Central memory CD8-positive, alpha-beta T cell (primary cell): ENCODE measurements around the gene ZNF502.

ENCODE experiments used
- ATAC-seq: fragments of 150-1000 bp; cut with Tn5 transposase; replicated peaks from 2 replicates; pipeline ENCODE4 v1.10.0; 2022; ENCODE audit warnings: mild to moderate bottlenecking, moderate FRiP score, moderate number of reproducible peaks; ENCODE audit not compliant: poor library complexity, severe bottlenecking; ENCODE audit errors: extremely low read depth
- DNase-seq, 2 donors: peaks; one replicate each; pipeline ENCODE4 v3.0.0; 2021; ENCODE audit warnings: low spot score in 2 of 2
- H3K27ac Mint-ChIP-seq: one replicate; pipeline ENCODE4 v1.8.0; 2022; ENCODE audit warnings: low read depth, mild to moderate bottlenecking, moderate library complexity, mixed read lengths
- H3K27me3 Mint-ChIP-seq: one replicate; pipeline ENCODE4 v1.8.0; 2022; ENCODE audit warnings: mixed read lengths
- H3K36me3 Mint-ChIP-seq: one replicate; pipeline ENCODE4 v1.8.0; 2022; ENCODE audit warnings: mild to moderate bottlenecking, moderate library complexity, mixed read lengths; ENCODE audit not compliant: insufficient read depth
- H3K4me1 Mint-ChIP-seq: one replicate; pipeline ENCODE4 v1.8.0; 2022; ENCODE audit warnings: mixed read lengths
- H3K4me3 Mint-ChIP-seq: one replicate; pipeline ENCODE4 v1.8.0; 2022; ENCODE audit warnings: mild to moderate bottlenecking, moderate library complexity, mixed read lengths
- H3K9me3 Mint-ChIP-seq: one replicate; pipeline ENCODE4 v1.8.0; 2022; ENCODE audit warnings: mixed read lengths

Gene ZNF502

DNA sequence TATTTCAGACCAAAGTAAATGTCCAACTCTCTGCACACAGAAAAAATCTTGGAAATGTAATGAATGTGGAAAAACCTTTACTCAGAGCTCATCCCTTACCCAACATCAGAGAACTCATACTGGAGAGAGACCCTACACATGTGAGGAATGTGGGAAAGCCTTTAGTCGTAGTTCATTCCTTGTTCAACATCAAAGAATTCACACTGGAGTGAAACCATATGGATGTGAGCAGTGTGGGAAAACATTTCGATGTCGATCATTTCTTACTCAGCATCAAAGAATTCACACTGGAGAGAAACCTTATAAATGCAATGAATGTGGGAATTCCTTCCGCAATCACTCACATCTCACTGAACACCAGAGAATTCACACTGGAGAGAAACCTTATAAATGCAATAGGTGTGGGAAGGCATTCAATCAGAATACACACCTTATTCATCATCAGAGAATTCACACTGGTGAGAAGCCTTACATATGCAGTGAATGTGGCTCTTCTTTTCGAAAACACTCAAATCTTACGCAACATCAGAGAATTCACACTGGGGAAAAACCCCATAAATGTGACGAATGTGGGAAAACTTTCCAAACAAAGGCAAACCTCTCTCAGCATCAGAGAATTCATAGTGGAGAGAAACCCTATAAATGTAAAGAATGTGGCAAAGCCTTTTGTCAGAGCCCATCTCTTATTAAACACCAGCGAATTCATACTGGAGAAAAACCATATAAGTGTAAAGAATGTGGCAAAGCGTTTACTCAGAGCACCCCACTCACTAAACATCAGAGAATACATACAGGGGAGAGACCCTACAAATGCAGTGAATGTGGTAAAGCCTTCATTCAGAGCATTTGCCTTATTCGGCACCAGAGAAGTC lies 9.0 kb downstream of the ZNF502 start:
- Mint-ChIP-seq H3K36me3 (peaks cover 7% of the 10 kb centered on the region), H3K9me3 (peaks cover 45% of the 10 kb centered on the region), H3K27me3 (no peaks in the 10 kb centered on the region), H3K4me3 (no peak overlapping the region), H3K4me1 (no peaks in the 10 kb centered on the region), H3K27ac (no peak overlapping the region)
- ATAC-seq (no peak), DNase-seq (no peak)

DNA sequence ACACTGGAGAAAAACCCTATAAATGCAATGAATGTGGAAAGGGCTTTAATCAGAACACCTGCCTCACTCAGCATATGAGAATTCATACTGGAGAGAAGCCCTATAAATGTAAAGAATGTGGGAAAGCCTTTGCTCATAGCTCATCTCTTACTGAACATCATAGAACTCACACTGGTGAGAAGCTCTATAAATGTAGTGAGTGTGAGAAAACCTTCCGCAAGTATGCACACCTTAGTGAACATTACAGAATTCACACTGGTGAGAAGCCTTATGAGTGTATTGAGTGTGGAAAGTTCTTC lies 9.6 kb downstream of the ZNF502 start:
- DNase-seq (no peak), ATAC-seq (no peak)
- Mint-ChIP-seq H3K27me3 (no peaks in the 10 kb centered on the region), H3K4me1 (no peaks in the 10 kb centered on the region), H3K27ac (no peak overlapping the region), H3K9me3 (peaks cover 45% of the 10 kb centered on the region), H3K36me3 (peaks cover 7% of the 10 kb centered on the region), H3K4me3 (no peak overlapping the region)

DNA sequence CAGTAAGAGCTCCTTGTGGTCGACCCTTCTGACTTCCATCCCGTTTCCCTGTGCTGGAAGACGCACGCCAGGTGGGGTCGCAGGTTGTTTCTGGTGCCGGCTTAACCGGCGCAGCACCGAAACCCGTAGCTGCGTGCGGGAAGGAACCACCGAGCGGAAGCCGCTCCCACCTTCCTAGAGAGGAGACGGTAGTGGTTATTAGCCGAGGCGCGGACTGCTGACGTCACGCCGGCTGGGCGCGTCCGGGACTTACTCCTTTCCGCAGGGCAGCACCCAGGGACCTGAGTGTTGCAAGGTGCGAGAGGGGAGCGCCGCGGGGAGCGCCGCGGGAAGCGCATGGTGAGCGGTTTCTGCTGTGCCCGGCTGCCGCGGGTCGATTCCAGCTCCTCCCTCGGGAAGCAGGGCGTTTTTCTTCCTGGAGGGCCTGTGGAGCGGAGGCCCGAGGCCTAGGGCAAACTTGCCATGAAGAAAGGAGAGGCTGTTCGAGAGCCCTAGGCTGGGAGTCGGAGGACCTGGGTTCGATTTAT lies 17.0 kb downstream of the ZNF502 start, which contains the start of gene ZNF501:
Gene ZNF501, plus strand, starts transcription at position 252 of the 527 bp plus-strand sequence. CDS start 4,787 bp downstream, outside the sequence.
- peaks cover 25% of the 10 kb centered on the region for H3K9me3 Mint-ChIP-seq
- no peaks in the 10 kb centered on the region for H3K27me3 Mint-ChIP-seq
- H3K4me3 Mint-ChIP-seq = peak within 1 kb of the TSS; percentile 98
- peaks cover 9% of the 10 kb centered on the region for H3K36me3 Mint-ChIP-seq
- peak within 1 kb of the TSS; percentile 90 for H3K27ac Mint-ChIP-seq
- H3K4me1 Mint-ChIP-seq = peaks cover 16% of the 10 kb centered on the region
- peak; percentile 59 to 77 for DNase-seq
- peak; percentile 94 for ATAC-seq

DNA sequence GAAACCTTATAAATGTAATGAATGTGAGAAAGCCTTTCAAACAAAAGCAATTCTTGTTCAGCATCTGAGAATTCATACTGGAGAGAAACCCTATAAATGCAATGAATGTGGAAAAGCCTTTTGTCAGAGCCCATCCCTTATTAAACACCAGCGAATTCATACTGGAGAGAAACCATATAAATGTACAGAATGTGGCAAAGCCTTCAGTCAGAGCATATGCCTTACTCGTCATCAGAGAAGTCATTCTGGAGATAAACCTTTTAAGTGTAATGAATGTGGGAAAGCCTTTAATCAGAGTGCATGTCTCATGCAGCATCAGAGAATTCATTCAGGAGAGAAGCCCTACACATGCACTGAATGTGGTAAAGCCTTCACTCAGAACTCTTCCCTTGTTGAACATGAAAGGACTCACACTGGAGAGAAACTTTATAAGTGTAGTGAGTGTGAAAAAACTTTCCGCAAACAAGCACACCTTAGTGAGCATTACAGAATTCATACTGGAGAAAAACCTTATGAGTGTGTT lies 22.2 kb downstream of the ZNF502 start:
- no peaks in the 10 kb centered on the region for H3K27me3 Mint-ChIP-seq
- DNase-seq (no peak), ATAC-seq (no peak)
- peaks cover 5% of the 10 kb centered on the region for H3K36me3 Mint-ChIP-seq
- H3K27ac Mint-ChIP-seq = no peak overlapping the region
- peaks cover 26% of the 10 kb centered on the region for H3K9me3 Mint-ChIP-seq
- no peak overlapping the region for H3K4me3 Mint-ChIP-seq
- H3K4me1 Mint-ChIP-seq = peaks cover 8% of the 10 kb centered on the region

DNA sequence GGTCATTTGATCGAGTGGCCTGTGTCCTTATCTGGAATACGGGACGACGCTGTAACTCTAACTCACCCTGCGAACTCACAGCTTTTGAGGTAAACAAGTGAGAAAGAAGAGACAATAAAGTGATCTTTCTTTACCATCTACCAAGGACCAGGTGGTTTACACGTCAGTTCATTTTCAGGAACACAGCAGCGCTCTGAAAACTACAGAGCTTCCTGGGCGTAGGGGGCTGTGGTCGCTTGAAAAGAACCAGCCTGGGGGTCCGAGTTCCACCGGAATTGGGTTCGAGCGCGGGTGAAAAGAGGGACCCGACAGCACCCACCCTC lies 48.6 kb downstream of the ZNF502 start:
- peak overlapping the region; percentile 87 for H3K4me3 Mint-ChIP-seq
- DNase-seq = no peak
- peak; percentile 21 for ATAC-seq
- no peaks in the 10 kb centered on the region for H3K27me3 Mint-ChIP-seq
- H3K27ac Mint-ChIP-seq = peak overlapping the region; percentile 93
- H3K4me1 Mint-ChIP-seq = peaks cover 34% of the 10 kb centered on the region
- H3K9me3 Mint-ChIP-seq = no peaks in the 10 kb centered on the region
- H3K36me3 Mint-ChIP-seq = peaks cover 21% of the 10 kb centered on the region

DNA sequence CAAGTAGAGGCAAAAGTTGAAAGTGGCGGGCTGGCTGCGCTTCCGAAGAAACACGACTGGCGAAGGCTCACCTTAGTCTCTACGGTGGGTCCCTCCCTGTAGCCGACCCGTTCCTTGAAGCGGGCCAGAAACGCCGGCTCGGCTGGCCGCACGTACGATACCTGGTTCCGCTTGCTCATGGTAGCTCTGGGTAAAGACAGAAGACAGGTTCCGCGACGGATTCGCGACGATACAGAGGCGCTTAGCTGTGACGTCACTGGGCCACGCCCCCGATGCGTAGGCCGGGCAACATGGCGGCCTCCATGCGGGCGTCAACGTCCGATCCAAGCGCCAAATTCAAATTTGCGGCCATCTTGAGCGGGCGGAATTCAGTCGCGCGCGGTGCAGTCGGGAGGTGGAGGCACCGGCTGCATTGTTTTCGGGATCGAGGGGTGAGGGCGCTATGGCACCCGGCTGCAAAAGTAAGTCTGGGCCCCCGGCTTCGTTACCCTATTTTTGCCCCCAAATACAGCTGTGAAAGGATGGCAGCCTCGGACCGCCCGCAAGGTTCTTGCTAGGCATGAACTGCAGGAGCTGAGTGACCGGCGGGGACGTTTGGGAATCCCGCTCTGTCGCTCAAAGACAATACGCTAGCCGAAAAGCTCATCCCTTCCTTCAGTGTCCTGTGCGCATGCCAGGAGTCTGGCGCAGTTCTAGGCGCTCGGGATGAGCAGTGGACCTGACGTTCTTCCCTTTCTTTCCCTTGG lies 49.1 kb downstream of the ZNF502 start, which contains the start of the genes KIAA1143 and KIF15:
Gene KIAA1143, minus strand, starts transcription at position 196 of the 746 bp plus-strand sequence. Its CDS starts 17 bp downstream, at position 179.
Gene KIF15, plus strand, starts transcription at position 371 of the 746 bp plus-strand sequence. Its CDS starts 72 bp downstream, at position 443.
- peak within 1 kb of the TSS; percentile 93 for H3K27ac Mint-ChIP-seq

DNA sequence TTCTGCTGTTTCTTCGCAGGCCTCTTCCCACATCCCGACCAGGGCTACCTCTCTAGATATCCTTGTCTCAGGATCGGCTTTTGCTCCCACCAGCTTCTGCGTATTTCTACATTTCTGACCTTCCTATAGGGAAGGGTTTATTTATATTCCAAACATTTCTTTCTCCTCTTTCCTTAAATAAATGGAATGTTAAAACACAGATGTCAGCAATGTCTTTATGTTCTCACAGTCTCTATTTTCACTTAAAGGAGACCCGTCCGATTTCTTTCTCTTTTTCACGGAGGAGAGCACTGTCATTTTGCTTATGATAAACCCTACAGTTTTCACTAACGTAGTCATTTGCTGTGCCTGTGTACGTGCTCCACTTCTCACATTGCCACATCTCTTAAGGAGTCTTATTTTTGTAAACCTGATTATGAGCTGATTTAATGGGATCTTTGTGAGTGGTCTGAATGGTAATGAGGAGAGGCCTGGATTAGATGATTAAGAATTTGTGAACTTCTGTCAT lies 49.8 kb downstream of the ZNF502 start:
- no peak for ATAC-seq

More for the DNA sequence above, 49.1 kb downstream of the ZNF502 start, which contains the start of the genes KIAA1143 and KIF15:
- Mint-ChIP-seq H3K36me3 (peaks cover 24% of the 10 kb centered on the region), H3K4me1 (peaks cover 34% of the 10 kb centered on the region), H3K9me3 (no peaks in the 10 kb centered on the region), H3K27me3 (no peaks in the 10 kb centered on the region), H3K4me3 (peak within 1 kb of the TSS; percentile 87)
- ATAC-seq (peak; percentile 99), DNase-seq (peak; percentile 95 to 96)

DNA sequence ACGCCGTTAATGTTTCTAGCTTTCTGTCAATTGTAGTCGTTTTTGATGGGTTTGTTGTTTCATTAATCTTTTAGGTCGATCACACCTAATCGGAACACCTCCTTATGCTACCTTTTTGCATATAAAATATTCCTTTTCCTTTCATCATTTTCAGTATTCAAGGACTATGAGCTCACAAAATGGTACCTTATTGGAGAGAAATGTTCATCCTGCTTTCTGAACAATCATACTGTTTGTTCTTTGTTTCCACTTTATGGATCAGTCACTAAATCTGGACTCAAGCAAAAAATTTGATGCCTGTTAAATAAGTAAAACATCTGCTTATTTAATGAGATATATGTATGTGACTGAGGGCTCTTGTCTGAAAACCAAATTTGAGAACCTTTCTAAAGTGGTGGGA lies 50.2 kb downstream of the ZNF502 start:
- H3K36me3 Mint-ChIP-seq = peaks cover 22% of the 10 kb centered on the region
- H3K27me3 Mint-ChIP-seq = no peaks in the 10 kb centered on the region
- peaks cover 27% of the 10 kb centered on the region for H3K4me1 Mint-ChIP-seq
- H3K9me3 Mint-ChIP-seq = no peaks in the 10 kb centered on the region
- ATAC-seq (no peak), DNase-seq (no peak)
- H3K27ac Mint-ChIP-seq = peak overlapping the region; percentile 93
- H3K4me3 Mint-ChIP-seq = peak overlapping the region; percentile 87

More for the DNA sequence above, 49.8 kb downstream of the ZNF502 start:
- Mint-ChIP-seq H3K9me3 (no peaks in the 10 kb centered on the region), H3K4me3 (peak overlapping the region; percentile 87), H3K27me3 (no peaks in the 10 kb centered on the region), H3K36me3 (peaks cover 24% of the 10 kb centered on the region), H3K27ac (peak overlapping the region; percentile 93), H3K4me1 (peaks cover 31% of the 10 kb centered on the region)
- DNase-seq = no peak

DNA sequence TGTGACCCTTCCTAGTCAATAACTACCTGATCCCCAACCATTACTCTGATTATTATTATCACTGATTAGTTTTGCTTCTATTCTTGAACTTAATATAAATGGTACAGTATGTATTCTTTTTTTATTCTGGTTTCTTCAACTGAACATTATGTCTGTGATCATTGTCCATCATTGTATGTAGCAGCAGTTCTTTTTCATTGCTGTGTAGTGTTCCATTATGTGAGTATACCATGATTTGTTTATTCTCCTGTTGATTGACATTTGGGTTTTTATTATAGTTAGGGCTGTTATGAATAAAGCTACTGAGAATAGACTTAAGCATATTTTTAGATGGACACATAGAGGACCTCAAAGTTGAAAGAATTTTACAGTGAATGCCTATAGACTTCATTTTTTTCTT lies 51.8 kb downstream of the ZNF502 start:
- Mint-ChIP-seq H3K36me3 (peaks cover 20% of the 10 kb centered on the region), H3K4me3 (no peak overlapping the region), H3K27me3 (no peaks in the 10 kb centered on the region), H3K9me3 (no peaks in the 10 kb centered on the region), H3K4me1 (peaks cover 17% of the 10 kb centered on the region), H3K27ac (no peak overlapping the region)
- DNase-seq (no peak), ATAC-seq (no peak)

DNA sequence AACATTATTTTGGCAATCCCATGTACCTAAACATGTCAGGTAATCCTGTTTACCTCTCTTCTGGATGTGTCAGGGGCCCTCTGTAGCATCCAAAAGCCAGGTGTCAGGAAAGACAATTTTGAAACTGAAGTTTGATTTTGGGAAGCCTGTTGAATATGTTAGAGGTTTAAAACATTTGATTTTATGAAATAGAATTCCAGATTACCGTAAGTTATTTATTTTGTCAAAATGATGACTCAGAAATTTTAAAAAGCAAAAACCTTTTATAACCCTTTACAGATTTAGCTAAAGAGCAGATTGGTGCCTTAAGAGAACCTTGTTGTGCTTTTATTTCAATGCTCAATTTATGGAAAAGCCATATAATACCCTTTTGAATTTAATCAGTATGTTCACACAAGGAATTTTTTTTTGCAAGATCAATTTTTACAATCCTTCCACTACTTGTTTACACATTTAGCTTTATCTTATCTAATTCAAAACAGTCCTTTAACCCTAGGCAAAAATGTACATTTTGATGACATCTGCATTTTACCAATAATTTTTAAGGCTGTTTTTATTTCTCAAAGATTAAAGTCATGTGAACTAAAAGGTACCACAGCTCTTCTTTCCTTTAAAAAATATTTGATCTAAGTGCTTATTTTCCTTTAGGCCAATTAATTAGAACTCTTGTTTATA lies 59.1 kb downstream of the ZNF502 start:
- Mint-ChIP-seq H3K27ac (no peak overlapping the region), H3K4me3 (no peak overlapping the region), H3K36me3 (no peaks in the 10 kb centered on the region), H3K27me3 (no peaks in the 10 kb centered on the region), H3K9me3 (peaks cover 6% of the 10 kb centered on the region), H3K4me1 (no peaks in the 10 kb centered on the region)
- DNase-seq = no peak
- no peak for ATAC-seq

DNA sequence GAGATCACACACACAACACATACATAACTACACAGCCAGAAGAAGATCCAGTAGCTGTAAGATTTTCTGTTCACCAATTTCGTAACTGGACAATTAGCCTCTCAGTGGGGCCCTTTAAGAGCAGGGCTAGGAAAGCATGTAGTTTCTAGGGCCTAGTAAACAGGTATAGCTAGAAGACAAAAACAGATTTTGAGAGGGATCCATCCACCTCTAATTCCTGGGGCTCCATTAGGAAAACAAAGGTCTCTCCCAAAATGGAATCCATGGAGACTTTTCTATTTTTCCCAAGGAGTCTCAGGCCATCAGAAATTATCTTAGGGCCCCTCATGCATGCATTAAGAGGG lies 59.6 kb downstream of the ZNF502 start:
- Mint-ChIP-seq H3K27ac (no peak overlapping the region), H3K4me1 (no peaks in the 10 kb centered on the region), H3K27me3 (no peaks in the 10 kb centered on the region), H3K9me3 (peaks cover 6% of the 10 kb centered on the region), H3K4me3 (no peak overlapping the region), H3K36me3 (no peaks in the 10 kb centered on the region)
- DNase-seq (no peak), ATAC-seq (no peak)
